GM18498 (cell line): ENCODE measurements around the gene SIRPB1.
"Not testable (repeated sequence)": the region's sequence is repeated elsewhere in the genome, so short reads cannot be mapped to it uniquely, and the experiment has no call there.

Experiments
- ATAC-seq: cut with Tn5 transposase; IDR thresholded peaks from one replicate; pipeline ENCODE4 v1.9.1; 2021; ENCODE audit warnings: mild to moderate bottlenecking, moderate library complexity; ENCODE audit not compliant: unreplicated experiment

Gene SIRPB1

GRCh38 chr20:1619861-1620444, at the start of gene SIRPB1:
TSS of gene SIRPB1 (minus strand) at chr20:1620009. CDS start at chr20:1619944, 65 bp downstream.
- ATAC-seq, result no peak

- ATAC-seq, result no peak
Observed at GRCh38 chr20:1669304-1669703, 49.5 kb upstream of the SIRPB1 start.

GRCh38 chr20:1667502-1668085, 47.8 kb upstream of the SIRPB1 start:
- no peak for ATAC-seq

GRCh38 chr20:1666802-1667201, 47.0 kb upstream of the SIRPB1 start:
- no peak for ATAC-seq

GRCh38 chr20:1665345-1665744, 45.5 kb upstream of the SIRPB1 start:
- ATAC-seq, result no peak

GRCh38 chr20:1664911-1665310, 45.1 kb upstream of the SIRPB1 start:
- ATAC-seq, result no peak

- ATAC-seq, result no peak
Observed at GRCh38 chr20:1663917-1664316, 44.1 kb upstream of the SIRPB1 start.

- no peak for ATAC-seq
Observed at GRCh38 chr20:1661542-1662299, 41.9 kb upstream of the SIRPB1 start.

GRCh38 chr20:1660246-1660645, 40.4 kb upstream of the SIRPB1 start:
- ATAC-seq, result no peak

- ATAC-seq, result no peak
Observed at GRCh38 chr20:1657556-1658334, 37.9 kb upstream of the SIRPB1 start, which contains the start of gene SIRPG. TSS of gene SIRPG (minus strand) at chr20:1657779. CDS start at chr20:1657714, 65 bp downstream.

GRCh38 chr20:1656844-1657243, 37.0 kb upstream of the SIRPB1 start:
- no peak for ATAC-seq

- no peak for ATAC-seq
Observed at GRCh38 chr20:1654996-1655395, 35.2 kb upstream of the SIRPB1 start.

GRCh38 chr20:1652960-1653359, 33.2 kb upstream of the SIRPB1 start:
- ATAC-seq, result no peak

GRCh38 chr20:1652104-1652503, 32.3 kb upstream of the SIRPB1 start:
- ATAC-seq, result no peak

GRCh38 chr20:1651268-1652058, 31.7 kb upstream of the SIRPB1 start:
- no peak for ATAC-seq

- no peak for ATAC-seq
Observed at GRCh38 chr20:1648101-1648500, 28.3 kb upstream of the SIRPB1 start.

- no peak for ATAC-seq
Observed at GRCh38 chr20:1646975-1647431, 27.2 kb upstream of the SIRPB1 start.

- no peak for ATAC-seq
Observed at GRCh38 chr20:1644101-1644962, 24.5 kb upstream of the SIRPB1 start.

- ATAC-seq, result not testable (repeated sequence)
Observed at GRCh38 chr20:1638643-1639042, 18.8 kb upstream of the SIRPB1 start.
